Lower leg skin (tissue), 3 donors: Measurements from ENCODE around the gene UBL4B.

Source experiments
- CTCF ChIP-seq, 3 donors: fragments of 450-650 bp; IDR thresholded peaks; one replicate each; pipeline ENCODE4 v1.5.1; 2016; ENCODE audit warnings: antibody characterized with exemption in 3 of 3, mild to moderate bottlenecking in 3 of 3, moderate library complexity in 2 of 3
- POLR2A ChIP-seq, 2 donors: fragments of 450-650 bp; IDR thresholded peaks; one replicate each; pipeline ENCODE4 v1.6.1; 2016 to 2017; ENCODE audit warnings: antibody characterized with exemption in 2 of 2, mild to moderate bottlenecking in 1 of 2, moderate library complexity in 1 of 2

DNA sequence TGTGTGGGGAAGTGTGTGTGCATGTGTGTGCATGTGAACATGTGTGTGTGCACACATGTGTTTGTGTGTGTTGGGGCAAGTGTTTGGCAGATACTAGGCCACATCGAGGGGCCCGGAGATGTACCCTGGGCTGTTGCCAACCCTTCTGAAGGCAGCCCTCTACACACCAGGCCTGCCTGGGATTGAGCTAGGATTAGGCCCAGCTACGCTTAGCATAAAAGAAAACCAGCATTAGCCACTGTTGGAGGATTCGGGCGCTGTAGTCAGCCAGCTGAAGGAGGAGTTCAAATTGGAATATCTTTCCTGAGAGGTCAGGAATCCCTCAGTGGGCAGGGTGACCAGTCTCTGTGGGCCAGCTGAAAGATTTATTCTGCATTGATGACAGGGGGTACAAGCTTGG, 31.2 kb upstream of the UBL4B start:
- no peak for TF ChIP-seq CTCF (IDR thresholded peaks at IDR 0.05)
- TF ChIP-seq POLR2A (IDR thresholded peaks at IDR 0.05) = no peak
